NCI-H2171 treated with DMSO at 0.1 percent for 48 hours (cell line): ENCODE data around the gene UBE2G1.
A peak's percentile ranks its signal among the peaks of the same experiment; 100 is the strongest.
"Not testable (repeated sequence)": the region's sequence is repeated elsewhere in the genome, so short reads cannot be mapped to it uniquely, and the experiment has no call there.

Experiments used
- DNase-seq: peaks from one replicate; lab custom pipeline; 2025; lab: John Stamatoyannopoulos, UW

UBE2G1 gene

GRCh38 chr17:4366327-4367063, at the start of gene UBE2G1:
TSS of gene UBE2G1 (minus strand) at chr17:4366675. CDS start at chr17:4366316, 359 bp downstream.
- peak; percentile 96 for DNase-seq

DNA sequence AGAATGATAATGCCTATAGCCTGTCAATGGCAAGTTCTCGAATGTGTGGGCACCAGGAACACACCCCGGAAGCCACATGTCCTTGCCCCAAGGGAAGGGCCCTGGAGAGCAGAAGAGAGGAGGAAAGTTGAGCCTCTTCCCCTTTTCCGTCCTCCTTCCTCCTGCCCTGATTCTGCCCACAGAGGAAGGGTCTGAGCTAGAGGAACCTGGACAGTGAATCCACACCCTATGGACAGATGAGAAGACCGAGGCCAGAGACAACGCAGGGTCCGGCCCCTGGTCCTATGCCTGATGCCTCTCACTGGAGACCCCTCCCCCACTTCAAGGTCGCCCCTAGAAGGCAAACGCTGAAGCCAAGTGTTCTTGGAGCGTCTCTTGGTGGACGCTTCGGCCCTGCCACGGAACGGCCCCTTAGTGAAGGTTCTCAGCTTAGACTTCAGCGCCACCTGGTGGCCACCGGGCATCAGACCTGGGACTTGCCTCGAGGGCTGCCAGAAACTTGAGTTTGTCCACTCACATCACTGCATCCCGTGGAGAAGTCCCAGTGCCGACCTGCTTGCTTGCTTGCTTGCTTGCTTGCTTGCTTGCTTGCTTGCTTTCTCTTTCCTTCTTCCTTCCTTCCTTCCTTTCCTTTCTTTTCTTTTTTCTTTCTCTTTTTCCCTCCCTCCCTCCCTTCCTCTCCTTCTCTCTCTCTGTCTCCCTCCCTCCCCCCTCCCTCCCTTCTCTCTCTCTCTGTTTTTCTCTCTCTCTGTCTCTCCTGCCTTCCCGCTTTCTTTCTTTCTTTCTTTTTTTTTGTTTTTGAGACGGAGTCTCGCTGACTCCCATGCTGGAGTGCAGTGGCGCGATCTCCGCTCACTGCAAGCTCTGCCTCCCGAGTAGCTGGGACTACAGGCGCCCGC, 46.7 kb upstream of the UBE2G1 start:
- peak; percentile 87 for DNase-seq

GRCh38 chr17:4411201-4411600, 44.7 kb upstream of the UBE2G1 start:
- peak; percentile 57 for DNase-seq

DNA sequence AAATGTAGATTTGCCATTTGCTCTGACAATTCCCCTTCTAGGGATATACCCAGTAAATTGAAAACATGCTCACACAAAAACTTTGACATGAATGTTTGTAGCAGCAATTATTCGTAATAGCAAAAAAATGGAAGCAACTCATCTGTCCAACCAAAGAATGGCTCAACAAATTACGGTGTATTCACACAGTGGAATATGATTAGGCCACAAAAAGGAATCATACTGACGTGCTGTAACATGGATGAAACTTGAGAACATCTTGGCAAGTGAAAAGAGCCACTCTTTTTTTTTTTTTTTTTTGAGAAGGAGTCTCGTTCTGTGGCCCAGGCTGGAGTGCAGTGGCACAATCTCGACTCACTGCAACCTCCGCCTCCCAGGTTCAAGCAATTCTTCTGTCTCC, 43.2 kb upstream of the UBE2G1 start:
- peak; percentile 74 for DNase-seq

GRCh38 chr17:4407851-4408250, 41.4 kb upstream of the UBE2G1 start:
- DNase-seq, result peak; percentile 95

DNA sequence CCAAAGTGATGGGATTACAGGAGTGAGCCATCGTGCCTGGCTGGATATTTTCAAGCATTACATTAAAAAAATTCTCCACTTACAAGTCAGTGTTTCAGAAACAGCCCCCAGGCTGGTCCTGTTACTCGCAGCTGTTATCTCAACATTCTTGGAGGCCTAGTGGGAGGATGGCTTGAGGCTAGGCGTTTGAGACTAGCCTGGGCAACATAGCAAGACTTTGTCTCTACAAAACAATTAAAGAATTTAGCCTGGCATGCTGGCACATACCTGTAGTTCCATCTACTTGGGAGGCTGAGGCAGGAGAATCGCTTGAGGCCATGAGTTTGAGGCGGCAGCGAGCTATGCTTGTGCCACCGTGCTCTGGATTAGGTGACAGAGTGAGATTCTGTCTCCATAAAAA, 40.7 kb upstream of the UBE2G1 start:
- DNase-seq, result peak; percentile 49

- no peak for DNase-seq
These were observed 39.9 kb upstream of the UBE2G1 start for GRCh38 chr17:4406386-4406785.

- DNase-seq, result no peak
These were observed 39.2 kb upstream of the UBE2G1 start for GRCh38 chr17:4405699-4406098.

GRCh38 chr17:4405038-4405669, 38.7 kb upstream of the UBE2G1 start:
- peak; percentile 29 for DNase-seq

- no peak for DNase-seq
These were observed 31.4 kb upstream of the UBE2G1 start for GRCh38 chr17:4397840-4398239.

DNA sequence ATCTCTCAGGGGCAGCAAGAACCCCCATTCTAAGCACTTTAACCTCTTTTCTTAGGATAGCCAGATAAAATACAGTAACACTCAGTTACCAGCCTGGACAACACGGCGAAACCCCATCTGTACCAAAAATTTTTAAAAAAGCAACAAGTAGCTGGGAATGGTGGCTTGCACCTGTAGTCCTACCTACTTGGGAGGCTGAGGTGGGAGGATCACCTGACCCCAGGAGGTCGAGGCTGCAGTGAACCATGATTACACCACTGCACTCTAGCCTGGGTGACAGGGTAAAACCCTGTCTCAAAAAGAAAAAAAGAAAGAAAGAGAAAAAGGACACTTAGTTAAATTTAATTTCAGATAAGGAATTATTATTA, 28.6 kb upstream of the UBE2G1 start:
- no peak for DNase-seq

GRCh38 chr17:4394208-4395110, 28.0 kb upstream of the UBE2G1 start:
- DNase-seq, result no peak

DNA sequence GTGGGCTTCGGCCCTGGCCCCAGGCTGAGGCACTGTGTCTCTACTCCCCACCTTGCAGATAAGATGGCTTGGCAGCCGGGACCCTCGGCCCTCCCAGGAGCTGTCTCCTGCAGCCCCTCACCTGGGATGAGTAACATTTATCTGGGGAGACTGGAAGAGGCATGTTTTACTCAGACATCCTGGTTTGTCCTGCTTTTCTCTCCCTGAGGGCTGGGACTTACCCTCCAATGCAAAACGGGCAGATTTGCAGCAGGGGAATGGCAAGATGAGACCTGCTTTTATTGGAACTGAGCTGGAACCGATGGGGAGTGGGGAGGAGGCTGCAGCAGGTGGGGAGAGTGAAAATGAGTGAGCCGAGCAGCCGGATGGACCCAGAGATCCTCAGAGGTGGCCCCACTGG, 27.3 kb upstream of the UBE2G1 start:
- peak; percentile 60 for DNase-seq

GRCh38 chr17:4389079-4389478, 22.6 kb upstream of the UBE2G1 start:
- DNase-seq, result no peak

GRCh38 chr17:4387137-4387536, 20.7 kb upstream of the UBE2G1 start:
- DNase-seq, result no peak

- no peak for DNase-seq
These were observed 19.9 kb upstream of the UBE2G1 start for GRCh38 chr17:4386406-4386805.

- DNase-seq, result no peak
These were observed 15.5 kb upstream of the UBE2G1 start for GRCh38 chr17:4381690-4382671.

DNA sequence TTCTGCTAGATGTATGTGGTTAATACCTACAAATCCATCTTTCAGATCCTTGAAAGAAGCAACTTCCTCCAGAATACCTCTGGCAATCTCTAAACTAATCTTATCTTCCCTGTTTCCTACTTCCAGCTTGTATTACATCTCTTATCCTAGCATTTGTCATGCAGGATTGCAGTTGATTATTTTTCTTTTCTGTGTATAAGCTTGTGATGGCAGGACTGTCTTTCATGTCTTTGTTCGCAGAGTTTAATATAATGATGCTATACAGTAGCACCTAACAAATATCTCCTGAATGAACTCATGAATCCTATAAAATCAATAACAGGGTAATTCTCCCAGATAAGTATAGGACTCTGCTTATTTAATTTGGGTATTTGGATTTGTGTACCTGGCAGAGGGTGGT, 12.2 kb upstream of the UBE2G1 start:
- no peak for DNase-seq

- DNase-seq, result not testable (repeated sequence)
These were observed 10.8 kb upstream of the UBE2G1 start for GRCh38 chr17:4377247-4377646.

GRCh38 chr17:4375796-4376440, 9.4 kb upstream of the UBE2G1 start:
- DNase-seq, result not testable (repeated sequence)
